Peyer's patch (tissue), 4 donors: ENCODE results near the gene DRD3.

Experiments used
- POLR2A ChIP-seq, 2 donors: fragments of 450-650 bp; IDR thresholded peaks; one replicate each; pipeline ENCODE4 v1.5.1; 2017; ENCODE audit warnings: antibody characterized with exemption in 2 of 2, mild to moderate bottlenecking in 2 of 2, moderate library complexity in 2 of 2
- TF ChIP-seq, protein P1 (sequence below), 6 experiments: fragments of 450-650 bp in 4 of 6; fragments of 200-600 bp in 2 of 6; sonication (generic) in 1 of 6; IDR thresholded peaks; one replicate each; pipeline ENCODE4 v1.5.1; 2017 to 2019; ENCODE audit warnings: antibody characterized with exemption in 6 of 6, mild to moderate bottlenecking in 3 of 6, moderate library complexity in 1 of 6

DNA sequence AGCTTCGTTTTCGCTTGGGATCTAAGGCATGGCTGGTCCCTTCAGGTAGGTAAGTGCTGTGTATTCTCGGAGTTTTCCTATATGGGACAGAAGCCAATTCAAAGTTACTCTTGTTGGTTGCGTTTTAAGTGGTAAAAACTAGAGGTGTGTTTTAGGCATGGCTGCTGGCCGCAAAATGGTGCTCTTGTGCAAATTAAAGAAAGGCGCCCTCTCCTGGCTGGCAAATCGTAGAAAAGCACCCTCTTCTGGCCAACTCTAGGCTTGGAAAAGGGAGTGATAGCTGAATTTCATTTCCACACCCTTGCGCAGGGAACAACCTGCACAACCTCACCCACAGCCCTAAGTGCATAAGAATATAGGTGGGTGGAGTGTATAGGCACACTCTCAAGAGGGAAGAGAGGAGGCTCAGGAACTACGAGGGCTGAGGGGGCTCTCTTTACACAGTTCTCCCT lies 23.5 kb downstream of the DRD3 start:
- TF ChIP-seq, protein P1, sequence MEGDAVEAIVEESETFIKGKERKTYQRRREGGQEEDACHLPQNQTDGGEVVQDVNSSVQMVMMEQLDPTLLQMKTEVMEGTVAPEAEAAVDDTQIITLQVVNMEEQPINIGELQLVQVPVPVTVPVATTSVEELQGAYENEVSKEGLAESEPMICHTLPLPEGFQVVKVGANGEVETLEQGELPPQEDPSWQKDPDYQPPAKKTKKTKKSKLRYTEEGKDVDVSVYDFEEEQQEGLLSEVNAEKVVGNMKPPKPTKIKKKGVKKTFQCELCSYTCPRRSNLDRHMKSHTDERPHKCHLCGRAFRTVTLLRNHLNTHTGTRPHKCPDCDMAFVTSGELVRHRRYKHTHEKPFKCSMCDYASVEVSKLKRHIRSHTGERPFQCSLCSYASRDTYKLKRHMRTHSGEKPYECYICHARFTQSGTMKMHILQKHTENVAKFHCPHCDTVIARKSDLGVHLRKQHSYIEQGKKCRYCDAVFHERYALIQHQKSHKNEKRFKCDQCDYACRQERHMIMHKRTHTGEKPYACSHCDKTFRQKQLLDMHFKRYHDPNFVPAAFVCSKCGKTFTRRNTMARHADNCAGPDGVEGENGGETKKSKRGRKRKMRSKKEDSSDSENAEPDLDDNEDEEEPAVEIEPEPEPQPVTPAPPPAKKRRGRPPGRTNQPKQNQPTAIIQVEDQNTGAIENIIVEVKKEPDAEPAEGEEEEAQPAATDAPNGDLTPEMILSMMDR (IDR thresholded peaks at IDR 0.05): peak in 4 of 6 experiments; percentile 15 to 36 (median 20)
- no peak for TF ChIP-seq POLR2A (IDR thresholded peaks at IDR 0.05)
